DMS153 (cell line): ENCODE data around the gene C16orf96.
"Not testable (repeated sequence)": the region's sequence is repeated elsewhere in the genome, so short reads cannot be mapped to it uniquely, and the experiment has no call there.

Source experiments
- DNase-seq: peaks from one replicate; lab custom pipeline; 2025; lab: John Stamatoyannopoulos, UW

Gene C16orf96

GRCh38 chr16:4566144-4566543 is 10.0 kb downstream of the C16orf96 start:
- no peak for DNase-seq

- no peak for DNase-seq
These were observed 13.9 kb downstream of the C16orf96 start for GRCh38 chr16:4570086-4570485.

- DNase-seq: no peak
These were observed 14.7 kb downstream of the C16orf96 start for GRCh38 chr16:4570688-4571321.

DNA sequence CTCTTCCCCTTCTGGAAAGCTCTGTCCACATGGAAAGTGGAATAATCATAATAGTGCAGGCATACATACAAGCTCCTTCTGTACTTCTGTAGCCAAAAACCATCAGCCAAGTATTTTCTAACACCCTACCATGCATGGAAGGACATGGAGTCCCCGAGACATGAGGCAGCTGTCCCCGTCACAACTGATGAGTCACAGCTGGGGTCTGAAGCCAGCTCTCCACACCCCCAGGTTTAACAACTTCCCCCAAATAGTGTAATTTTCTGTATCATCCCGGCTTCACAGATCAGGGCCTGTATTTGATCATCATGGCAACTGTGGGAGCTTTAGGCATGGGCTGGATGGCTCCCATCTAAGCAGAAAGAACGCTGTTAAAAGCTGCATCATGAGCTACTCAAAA is 16.6 kb downstream of the C16orf96 start:
- no peak for DNase-seq

DNA sequence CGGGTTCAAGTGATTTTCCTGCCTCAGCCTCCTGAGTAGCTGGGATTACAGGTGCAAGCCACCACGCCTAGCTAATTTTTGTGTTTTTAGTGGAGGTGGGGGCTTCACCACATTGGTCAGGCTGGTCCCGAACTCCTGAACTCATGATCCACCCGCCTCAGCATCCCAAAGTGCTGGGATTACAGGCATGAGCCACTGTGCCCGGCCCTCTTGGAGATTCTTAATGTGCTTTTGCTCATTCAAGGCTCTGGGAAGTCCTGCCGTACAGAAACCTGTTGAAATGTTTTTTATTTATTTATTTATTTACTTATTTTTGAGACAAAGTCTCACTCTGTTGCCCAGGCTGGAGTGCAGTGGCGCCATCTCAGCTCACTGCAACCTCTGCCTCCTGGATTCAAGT is 17.8 kb downstream of the C16orf96 start:
- DNase-seq: not testable (repeated sequence)

GRCh38 chr16:4574919-4575705 is 19.0 kb downstream of the C16orf96 start:
- DNase-seq: no peak

DNA sequence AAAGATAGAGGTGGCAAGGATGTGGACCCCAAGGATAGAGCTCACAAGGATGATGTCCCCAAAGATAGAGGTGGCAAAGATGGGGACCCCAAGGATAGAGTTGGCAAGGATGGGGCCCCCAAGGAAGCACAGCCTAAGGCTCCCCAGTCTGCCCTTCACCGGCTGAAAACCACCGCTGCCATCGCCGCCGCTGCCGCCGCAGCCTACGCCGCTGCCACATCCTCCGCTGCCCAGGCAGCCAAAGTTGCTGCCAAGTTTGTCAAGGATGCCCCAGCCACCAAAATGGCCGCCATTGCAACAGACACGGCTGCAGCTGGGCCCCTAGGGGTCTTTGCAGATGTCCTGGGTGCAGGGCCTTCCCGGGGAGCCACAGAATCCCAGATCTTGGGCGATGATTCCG is 19.9 kb downstream of the C16orf96 start:
- DNase-seq: no peak

- DNase-seq: no peak
These were observed 22.9 kb downstream of the C16orf96 start for GRCh38 chr16:4578961-4579530.

GRCh38 chr16:4580250-4580649 is 24.1 kb downstream of the C16orf96 start:
- DNase-seq: no peak

GRCh38 chr16:4583906-4584305 is 27.8 kb downstream of the C16orf96 start:
- DNase-seq: no peak

GRCh38 chr16:4586291-4586690 is 30.2 kb downstream of the C16orf96 start:
- DNase-seq: no peak

- DNase-seq: no peak
These were observed 32.2 kb downstream of the C16orf96 start for GRCh38 chr16:4588386-4588785.

GRCh38 chr16:4588961-4589360 is 32.8 kb downstream of the C16orf96 start:
- no peak for DNase-seq

DNA sequence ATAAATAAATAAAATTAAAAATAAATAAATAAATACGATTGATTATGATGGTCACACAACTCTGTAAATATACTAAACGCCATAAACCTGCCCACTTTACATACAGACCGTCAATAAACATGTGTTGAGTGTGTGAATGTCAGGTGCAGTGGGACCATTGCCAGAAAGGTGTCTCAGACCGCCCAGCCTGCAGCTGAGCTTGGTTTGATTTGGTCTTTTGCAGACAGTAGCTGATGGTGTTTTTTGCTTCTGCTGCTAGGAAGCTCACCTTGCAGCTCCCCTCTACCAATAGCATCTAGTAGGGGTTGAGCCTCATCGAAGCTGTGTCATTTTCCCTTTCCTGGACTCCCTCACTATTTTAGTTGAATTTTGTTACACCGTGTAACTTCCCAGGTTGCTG is 35.1 kb downstream of the C16orf96 start:
- DNase-seq: no peak

GRCh38 chr16:4591706-4592470 is 35.7 kb downstream of the C16orf96 start:
- DNase-seq: no peak

- DNase-seq: no peak
These were observed 36.9 kb downstream of the C16orf96 start for GRCh38 chr16:4593086-4593485.

DNA sequence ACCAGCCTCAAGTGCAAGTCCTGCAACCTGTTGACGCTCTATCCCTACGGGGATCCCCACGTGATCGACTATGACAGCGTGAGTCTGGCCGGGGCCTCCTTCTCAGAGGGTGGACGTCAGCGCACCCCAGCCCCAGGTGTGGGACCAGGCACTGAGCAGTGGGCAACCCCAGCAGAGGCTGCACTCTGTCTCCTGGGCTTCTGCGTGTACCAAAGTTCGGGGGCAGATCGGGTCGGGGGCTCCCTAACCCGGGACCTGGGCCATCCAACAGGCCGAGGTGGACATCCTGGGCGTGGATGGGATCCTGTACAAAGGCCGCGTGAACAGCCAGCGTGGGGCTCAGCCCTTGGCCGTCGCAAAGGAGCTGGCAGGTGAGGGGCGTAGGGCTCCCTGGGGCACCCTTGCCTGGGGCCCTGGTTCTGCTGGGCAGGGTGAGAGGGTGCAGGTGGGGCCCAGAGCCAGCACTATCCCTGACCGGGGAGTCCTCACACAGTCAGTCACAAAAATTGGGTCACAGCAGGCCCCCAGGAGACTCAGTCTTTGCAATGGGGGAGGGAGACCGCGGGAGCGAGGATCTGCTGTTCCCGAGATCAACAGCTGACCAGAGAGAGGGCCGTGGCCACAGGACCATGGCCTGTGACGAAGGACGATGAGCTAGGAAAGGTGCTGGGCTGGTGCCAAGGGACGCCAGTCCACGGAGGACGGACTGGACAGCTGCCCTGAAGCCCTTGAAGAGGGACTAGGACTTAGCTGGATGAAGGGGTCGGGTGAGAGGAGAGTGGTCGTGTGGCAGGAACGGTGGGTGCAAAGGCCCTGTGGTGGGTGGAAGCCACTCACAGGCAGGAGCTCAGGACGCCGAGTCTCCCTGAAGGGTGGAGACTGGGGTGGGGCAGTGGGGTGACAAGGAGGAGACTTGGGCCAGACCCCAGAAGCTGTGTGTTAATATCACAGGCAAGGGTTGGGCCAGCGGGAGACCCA is 38.6 kb downstream of the C16orf96 start:
- no peak for DNase-seq

GRCh38 chr16:4597174-4597573 is 41.0 kb downstream of the C16orf96 start:
- DNase-seq: no peak

GRCh38 chr16:4599037-4599436 is 42.9 kb downstream of the C16orf96 start:
- no peak for DNase-seq

DNA sequence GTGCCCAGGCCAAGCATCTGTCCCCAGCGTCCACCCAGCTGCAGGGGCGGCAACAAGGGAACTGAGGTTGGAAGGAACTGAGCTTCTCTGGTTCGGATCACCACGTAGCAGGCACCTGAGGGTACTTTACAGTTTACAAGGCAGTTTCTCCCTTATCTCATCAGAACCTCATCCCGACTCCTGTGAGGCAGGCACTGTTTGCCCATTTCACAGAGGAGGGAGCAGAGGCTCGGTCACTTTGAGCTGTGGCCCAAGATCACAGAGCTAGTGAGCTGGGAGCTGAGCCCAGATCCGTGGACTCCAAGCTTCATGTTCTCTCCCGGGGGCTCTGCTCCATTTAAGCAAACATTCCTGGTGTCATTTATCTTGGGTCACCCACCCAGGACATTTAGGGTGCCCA is 43.4 kb downstream of the C16orf96 start:
- DNase-seq: no peak
